UCSD-AML1 (cell line): ENCODE results near the gene EPN3.

Source experiments
- DNase-seq: peaks from one replicate; lab custom pipeline; 2025; ENCODE audit not compliant: unreplicated experiment; lab: John Stamatoyannopoulos, UW

The EPN3 gene

GRCh38 chr17:50565402-50566350 is 33.1 kb downstream of the EPN3 start:
- DNase-seq: no peak

GRCh38 chr17:50566886-50567285 is 34.4 kb downstream of the EPN3 start:
- no peak for DNase-seq

GRCh38 chr17:50568659-50569058 is 36.1 kb downstream of the EPN3 start:
- no peak for DNase-seq

GRCh38 chr17:50569592-50569991 is 37.1 kb downstream of the EPN3 start:
- DNase-seq: no peak

GRCh38 chr17:50570032-50570431 is 37.5 kb downstream of the EPN3 start:
- no peak for DNase-seq

- DNase-seq: no peak
These were observed 38.0 kb downstream of the EPN3 start for GRCh38 chr17:50570528-50570927.

- no peak for DNase-seq
These were observed 39.1 kb downstream of the EPN3 start for GRCh38 chr17:50571681-50572080.

GRCh38 chr17:50572541-50572940 is 40.0 kb downstream of the EPN3 start:
- DNase-seq: no peak

- no peak for DNase-seq
These were observed 41.5 kb downstream of the EPN3 start for GRCh38 chr17:50573866-50574611.

- DNase-seq: no peak
These were observed 43.2 kb downstream of the EPN3 start for GRCh38 chr17:50575581-50576210.

GRCh38 chr17:50576864-50577263 is 44.3 kb downstream of the EPN3 start:
- DNase-seq: no peak

- no peak for DNase-seq
These were observed 45.0 kb downstream of the EPN3 start for GRCh38 chr17:50577451-50577954.

- DNase-seq: no peak
These were observed 45.6 kb downstream of the EPN3 start for GRCh38 chr17:50578173-50578572.

GRCh38 chr17:50579399-50579798 is 46.9 kb downstream of the EPN3 start:
- no peak for DNase-seq

GRCh38 chr17:50580646-50581045 is 48.1 kb downstream of the EPN3 start:
- DNase-seq: no peak

- DNase-seq: no peak
These were observed 48.8 kb downstream of the EPN3 start for GRCh38 chr17:50581316-50581715.

GRCh38 chr17:50582741-50583140 is 50.2 kb downstream of the EPN3 start:
- no peak for DNase-seq

- DNase-seq: no peak
These were observed 51.1 kb downstream of the EPN3 start for GRCh38 chr17:50583641-50584040.

GRCh38 chr17:50584116-50584515 is 51.6 kb downstream of the EPN3 start:
- DNase-seq: no peak

GRCh38 chr17:50584749-50585148 is 52.2 kb downstream of the EPN3 start:
- DNase-seq: no peak

GRCh38 chr17:50585346-50585745 is 52.8 kb downstream of the EPN3 start:
- no peak for DNase-seq
